ENCODE results near the gene NPTX2. TPM values are rescaled to one million over a fixed set of nuclear protein-coding genes. Genes with fewer than 3 reads are reported as not detected.

NPTX2 gene, protein sequence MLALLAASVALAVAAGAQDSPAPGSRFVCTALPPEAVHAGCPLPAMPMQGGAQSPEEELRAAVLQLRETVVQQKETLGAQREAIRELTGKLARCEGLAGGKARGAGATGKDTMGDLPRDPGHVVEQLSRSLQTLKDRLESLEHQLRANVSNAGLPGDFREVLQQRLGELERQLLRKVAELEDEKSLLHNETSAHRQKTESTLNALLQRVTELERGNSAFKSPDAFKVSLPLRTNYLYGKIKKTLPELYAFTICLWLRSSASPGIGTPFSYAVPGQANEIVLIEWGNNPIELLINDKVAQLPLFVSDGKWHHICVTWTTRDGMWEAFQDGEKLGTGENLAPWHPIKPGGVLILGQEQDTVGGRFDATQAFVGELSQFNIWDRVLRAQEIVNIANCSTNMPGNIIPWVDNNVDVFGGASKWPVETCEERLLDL
- total RNA-seq (ENCODE audit: unreplicated experiment), result 81.2 TPM
- long read RNA-seq, partial matches to known transcripts, result 4 of 8 reads
- long read RNA-seq, other reads (novel, unspliced or antisense), result 0 of 8 reads

DNA sequence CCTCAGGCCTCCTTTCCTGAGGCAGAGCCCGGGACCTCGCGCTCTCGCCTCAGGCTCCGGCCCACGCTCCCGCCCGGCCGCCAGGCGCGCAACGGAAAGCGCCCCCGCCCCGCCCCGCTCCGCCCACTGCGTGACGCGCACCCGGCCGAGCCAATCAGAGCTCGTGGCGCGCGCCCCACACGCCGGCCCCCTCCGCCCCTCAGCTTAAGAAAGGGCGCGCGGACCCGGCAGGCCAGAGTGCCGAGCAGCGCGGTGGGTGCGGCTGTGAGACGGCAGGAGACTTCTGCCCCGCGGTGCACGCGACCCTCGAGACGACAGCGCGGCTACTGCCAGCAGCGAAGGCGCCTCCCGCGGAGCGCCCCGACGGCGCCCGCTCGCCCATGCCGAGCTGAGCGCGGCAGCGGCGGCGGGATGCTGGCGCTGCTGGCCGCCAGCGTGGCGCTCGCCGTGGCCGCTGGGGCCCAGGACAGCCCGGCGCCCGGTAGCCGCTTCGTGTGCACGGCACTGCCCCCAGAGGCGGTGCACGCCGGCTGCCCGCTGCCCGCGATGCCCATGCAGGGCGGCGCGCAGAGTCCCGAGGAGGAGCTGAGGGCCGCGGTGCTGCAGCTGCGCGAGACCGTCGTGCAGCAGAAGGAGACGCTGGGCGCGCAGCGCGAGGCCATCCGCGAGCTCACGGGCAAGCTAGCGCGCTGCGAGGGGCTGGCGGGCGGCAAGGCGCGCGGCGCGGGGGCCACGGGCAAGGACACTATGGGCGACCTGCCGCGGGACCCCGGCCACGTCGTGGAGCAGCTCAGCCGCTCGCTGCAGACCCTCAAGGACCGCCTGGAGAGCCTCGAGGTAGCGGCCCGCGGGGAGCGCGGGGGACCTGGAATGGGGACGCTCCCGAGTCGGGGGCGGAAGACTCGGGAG, at the start of gene NPTX2:
NPTX2 (plus strand) TSS at position 235 of the 909 bp plus-strand sequence; CDS start at position 412, 177 bp downstream.
- Mint-ChIP-seq H3K36me3 (ENCODE audit: unreplicated experiment) (no peaks in the 10 kb centered on the region), H3K4me1 (ENCODE audit: low read depth, unreplicated experiment) (peaks cover 36% of the 10 kb centered on the region), H3K27ac (ENCODE audit: unreplicated experiment) (peak within 1 kb of the TSS; percentile 77), H3K27me3 (ENCODE audit: unreplicated experiment) (peaks cover 9% of the 10 kb centered on the region), H3K9me3 (ENCODE audit: unreplicated experiment) (peaks cover 10% of the 10 kb centered on the region), H3K4me3 (ENCODE audit: unreplicated experiment) (peak within 1 kb of the TSS; percentile 93)
- TF ChIP-seq, protein P1, sequence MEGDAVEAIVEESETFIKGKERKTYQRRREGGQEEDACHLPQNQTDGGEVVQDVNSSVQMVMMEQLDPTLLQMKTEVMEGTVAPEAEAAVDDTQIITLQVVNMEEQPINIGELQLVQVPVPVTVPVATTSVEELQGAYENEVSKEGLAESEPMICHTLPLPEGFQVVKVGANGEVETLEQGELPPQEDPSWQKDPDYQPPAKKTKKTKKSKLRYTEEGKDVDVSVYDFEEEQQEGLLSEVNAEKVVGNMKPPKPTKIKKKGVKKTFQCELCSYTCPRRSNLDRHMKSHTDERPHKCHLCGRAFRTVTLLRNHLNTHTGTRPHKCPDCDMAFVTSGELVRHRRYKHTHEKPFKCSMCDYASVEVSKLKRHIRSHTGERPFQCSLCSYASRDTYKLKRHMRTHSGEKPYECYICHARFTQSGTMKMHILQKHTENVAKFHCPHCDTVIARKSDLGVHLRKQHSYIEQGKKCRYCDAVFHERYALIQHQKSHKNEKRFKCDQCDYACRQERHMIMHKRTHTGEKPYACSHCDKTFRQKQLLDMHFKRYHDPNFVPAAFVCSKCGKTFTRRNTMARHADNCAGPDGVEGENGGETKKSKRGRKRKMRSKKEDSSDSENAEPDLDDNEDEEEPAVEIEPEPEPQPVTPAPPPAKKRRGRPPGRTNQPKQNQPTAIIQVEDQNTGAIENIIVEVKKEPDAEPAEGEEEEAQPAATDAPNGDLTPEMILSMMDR (IDR thresholded peaks at IDR 0.05; ENCODE audit: partially characterized antibody, unreplicated experiment), result peak; percentile 37
- DNase-seq, result peak; percentile 96

DNA sequence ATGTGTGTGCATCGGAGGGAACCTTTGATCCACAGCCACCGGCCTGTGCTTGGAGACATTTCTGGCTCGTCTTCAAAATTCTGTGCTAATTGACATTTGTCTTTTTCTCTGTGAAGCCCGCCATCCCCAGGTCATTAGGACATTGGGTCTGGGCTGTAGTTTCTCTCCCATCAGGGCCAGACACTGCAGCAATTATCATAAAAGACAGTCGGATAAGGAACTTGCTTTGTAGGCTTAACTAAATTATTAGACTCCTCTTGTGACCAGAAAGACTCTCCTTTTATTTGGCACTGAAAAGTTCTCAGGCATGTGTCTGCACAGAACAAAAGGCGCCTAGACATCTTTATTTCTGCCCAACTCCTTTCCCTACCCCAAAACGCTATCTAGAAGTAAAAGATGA, 49.1 kb upstream of the NPTX2 start:
- H3K4me3 Mint-ChIP-seq (ENCODE audit: unreplicated experiment), result no peak overlapping the region
- DNase-seq, result no peak
- peaks cover 39% of the 10 kb centered on the region for H3K4me1 Mint-ChIP-seq (ENCODE audit: low read depth, unreplicated experiment)
- H3K27me3 Mint-ChIP-seq (ENCODE audit: unreplicated experiment), result peaks cover 14% of the 10 kb centered on the region
- peak overlapping the region; percentile 83 for H3K27ac Mint-ChIP-seq (ENCODE audit: unreplicated experiment)
- peaks cover 18% of the 10 kb centered on the region for H3K36me3 Mint-ChIP-seq (ENCODE audit: unreplicated experiment)
- TF ChIP-seq, protein P1 (IDR thresholded peaks at IDR 0.05; ENCODE audit: partially characterized antibody, unreplicated experiment), result no peak
- H3K9me3 Mint-ChIP-seq (ENCODE audit: unreplicated experiment), result peaks cover 32% of the 10 kb centered on the region

DNA sequence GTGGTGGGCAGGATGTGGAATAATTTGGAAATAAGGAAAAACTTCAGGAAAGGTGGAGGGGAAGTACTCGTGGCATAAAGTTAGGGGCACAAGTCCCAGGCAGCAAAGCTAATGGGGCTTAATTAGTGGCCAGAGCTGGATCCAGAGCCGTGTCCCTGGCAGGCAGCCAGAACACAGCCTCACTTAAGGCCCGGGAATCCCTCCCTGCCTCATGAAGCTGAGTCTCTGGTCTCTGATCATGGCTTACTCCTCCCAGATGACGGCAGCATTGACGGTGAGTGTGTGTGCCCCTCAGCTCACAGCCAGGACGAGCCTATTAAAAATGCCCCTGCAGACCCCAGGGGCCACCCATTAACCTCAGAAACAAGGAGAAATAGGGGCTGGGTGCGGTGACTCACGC, 48.2 kb upstream of the NPTX2 start:
- TF ChIP-seq, protein P1 (IDR thresholded peaks at IDR 0.05; ENCODE audit: partially characterized antibody, unreplicated experiment), result no peak
- Mint-ChIP-seq H3K27ac (ENCODE audit: unreplicated experiment) (peak overlapping the region; percentile 99), H3K36me3 (ENCODE audit: unreplicated experiment) (peaks cover 16% of the 10 kb centered on the region), H3K4me3 (ENCODE audit: unreplicated experiment) (peak overlapping the region; percentile 68), H3K4me1 (ENCODE audit: low read depth, unreplicated experiment) (peaks cover 39% of the 10 kb centered on the region), H3K9me3 (ENCODE audit: unreplicated experiment) (peaks cover 29% of the 10 kb centered on the region), H3K27me3 (ENCODE audit: unreplicated experiment) (peaks cover 14% of the 10 kb centered on the region)
- DNase-seq, result peak; percentile 46

DNA sequence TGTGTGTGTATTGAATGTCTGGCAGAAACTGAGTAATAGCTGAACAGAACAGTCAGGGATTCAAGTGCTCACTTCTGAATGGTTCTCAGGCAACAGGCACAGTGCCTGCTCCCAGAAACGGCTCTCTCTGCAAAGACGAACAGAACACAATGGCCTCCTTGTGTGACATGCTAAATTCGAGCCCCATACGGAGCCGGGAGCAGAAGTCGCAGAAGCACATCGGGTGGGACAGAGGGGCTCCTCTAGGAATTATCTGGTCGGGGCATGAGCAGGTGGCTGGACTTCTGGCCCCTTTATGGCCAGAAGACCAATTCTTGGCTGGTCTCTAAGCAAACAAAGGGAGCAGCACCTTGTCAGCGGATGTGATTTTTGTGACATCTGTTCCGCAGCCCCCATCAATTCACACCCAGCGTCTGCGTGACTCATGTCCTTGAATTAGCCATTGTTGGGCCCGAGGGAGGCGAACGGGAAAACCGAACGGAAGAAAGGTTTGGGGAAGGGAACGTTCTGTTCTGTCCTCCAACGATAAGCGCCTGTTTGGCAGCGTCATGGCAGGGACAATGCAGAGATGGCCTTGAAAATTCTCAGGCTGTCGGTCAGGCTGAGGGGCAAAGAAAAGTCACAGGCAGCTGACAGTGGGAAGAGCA, 47.3 kb upstream of the NPTX2 start:
- Mint-ChIP-seq H3K27ac (ENCODE audit: unreplicated experiment) (peak overlapping the region; percentile 99), H3K9me3 (ENCODE audit: unreplicated experiment) (peaks cover 29% of the 10 kb centered on the region), H3K4me3 (ENCODE audit: unreplicated experiment) (peak overlapping the region; percentile 68), H3K27me3 (ENCODE audit: unreplicated experiment) (peaks cover 14% of the 10 kb centered on the region), H3K4me1 (ENCODE audit: low read depth, unreplicated experiment) (peaks cover 39% of the 10 kb centered on the region), H3K36me3 (ENCODE audit: unreplicated experiment) (peaks cover 9% of the 10 kb centered on the region)
- TF ChIP-seq, protein P1 (IDR thresholded peaks at IDR 0.05; ENCODE audit: partially characterized antibody, unreplicated experiment), result no peak
- DNase-seq, result peak; percentile 75
